NK-92 treated with Interleukin-12 subunit alpha and Interleukin-12 subunit beta, amount 100 ng/mL, for 24 hours (cell line): ENCODE results near the gene TEX101.
"Not testable (repeated sequence)": the region's sequence is repeated elsewhere in the genome, so short reads cannot be mapped to it uniquely, and the experiment has no call there.

ENCODE experiments used
- DNase-seq: peaks from one replicate; lab custom pipeline; 2025; lab: John Stamatoyannopoulos, UW

TEX101 gene

DNA sequence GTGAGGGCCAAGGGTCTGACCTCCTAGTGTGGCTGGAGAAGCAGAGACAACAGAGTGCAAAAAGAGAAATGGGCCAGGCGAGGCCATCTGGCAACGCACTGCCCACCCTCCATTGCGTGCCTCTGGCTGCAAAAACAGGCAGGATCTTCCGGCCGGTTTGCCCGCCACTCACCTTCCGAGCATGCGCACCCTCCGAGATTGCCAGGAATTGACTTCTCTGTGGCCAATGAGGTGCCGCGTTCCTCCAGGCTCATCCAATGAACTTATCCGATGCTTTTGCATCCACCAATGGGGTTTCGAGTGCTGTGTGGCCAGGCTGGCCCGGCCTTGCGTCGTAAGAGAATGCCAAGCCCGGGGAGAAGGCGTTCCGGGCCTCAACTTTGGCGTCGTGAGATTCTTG, at the start of gene TEX101:
Gene TEX101, plus strand, starts transcription at position 337 of the 400 bp plus-strand sequence. CDS start 1,030 bp downstream, outside the sequence.
- no peak for DNase-seq

- DNase-seq, result not testable (repeated sequence)
Measured at GRCh38 chr19:43365677-43366076, 49.0 kb upstream of the TEX101 start.

GRCh38 chr19:43367822-43368221, 46.9 kb upstream of the TEX101 start:
- no peak for DNase-seq

DNA sequence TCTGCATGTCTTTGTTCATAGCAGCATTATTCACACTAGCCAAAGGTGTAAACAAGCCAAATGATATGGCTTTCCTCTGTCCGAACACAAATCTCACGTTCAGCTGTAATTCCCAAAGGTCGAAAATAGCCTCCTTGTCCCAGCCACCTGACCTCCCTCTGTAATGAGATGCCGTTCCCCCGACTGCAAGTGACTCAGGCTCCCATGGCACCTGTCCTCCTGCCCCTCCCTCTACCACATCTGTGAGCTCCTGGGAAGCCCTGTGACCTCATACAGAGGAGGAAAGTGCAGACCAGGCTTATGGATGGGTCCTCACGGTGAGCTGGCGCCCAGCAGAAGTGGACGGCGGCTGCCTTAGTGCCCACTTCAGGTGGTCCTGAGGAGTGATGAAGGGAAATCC, 45.8 kb upstream of the TEX101 start:
- DNase-seq, result not testable (repeated sequence)

- no peak for DNase-seq
Measured at GRCh38 chr19:43371909-43372308, 42.8 kb upstream of the TEX101 start.

DNA sequence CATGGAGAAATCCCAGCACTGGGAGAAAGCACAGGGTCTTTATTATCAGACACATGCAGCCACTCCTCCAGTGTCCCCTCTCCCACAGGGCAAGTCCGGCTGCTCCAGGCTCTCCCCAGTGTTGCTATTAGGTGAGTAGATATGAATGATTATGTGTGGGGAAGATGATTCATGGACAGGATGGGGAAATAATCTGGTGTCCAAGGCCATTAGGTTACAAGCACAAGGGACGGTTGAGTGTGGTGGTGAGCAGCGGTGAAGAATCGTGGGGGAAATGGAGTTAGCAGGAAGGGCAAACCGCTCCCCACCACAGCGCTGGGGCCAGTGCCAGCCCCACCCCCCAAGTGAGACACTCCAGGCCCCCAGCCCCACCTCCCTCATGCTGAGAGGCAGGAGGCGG, 42.2 kb upstream of the TEX101 start:
- no peak for DNase-seq

DNA sequence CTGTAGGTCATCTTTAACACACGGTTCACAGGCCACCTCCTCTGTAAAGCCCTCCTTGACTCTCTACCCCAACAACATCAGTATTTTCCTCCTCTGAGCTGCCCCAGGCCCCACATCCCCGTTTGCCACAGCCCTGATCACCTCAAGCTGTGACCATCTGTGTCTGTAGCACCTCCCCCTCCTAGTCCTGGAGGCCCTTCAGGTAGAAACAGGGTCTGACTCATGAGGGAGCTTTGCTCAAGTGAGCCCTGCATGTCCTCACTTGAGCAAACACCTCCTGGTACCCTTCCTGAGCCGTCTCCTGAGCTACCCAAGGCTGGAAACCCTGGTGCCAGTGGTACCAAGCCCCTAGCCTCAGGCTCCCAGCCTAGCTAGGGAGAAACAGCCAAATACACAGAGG, 37.1 kb upstream of the TEX101 start:
- DNase-seq, result not testable (repeated sequence)

- no peak for DNase-seq
Measured at GRCh38 chr19:43380008-43380407, 34.7 kb upstream of the TEX101 start.

DNA sequence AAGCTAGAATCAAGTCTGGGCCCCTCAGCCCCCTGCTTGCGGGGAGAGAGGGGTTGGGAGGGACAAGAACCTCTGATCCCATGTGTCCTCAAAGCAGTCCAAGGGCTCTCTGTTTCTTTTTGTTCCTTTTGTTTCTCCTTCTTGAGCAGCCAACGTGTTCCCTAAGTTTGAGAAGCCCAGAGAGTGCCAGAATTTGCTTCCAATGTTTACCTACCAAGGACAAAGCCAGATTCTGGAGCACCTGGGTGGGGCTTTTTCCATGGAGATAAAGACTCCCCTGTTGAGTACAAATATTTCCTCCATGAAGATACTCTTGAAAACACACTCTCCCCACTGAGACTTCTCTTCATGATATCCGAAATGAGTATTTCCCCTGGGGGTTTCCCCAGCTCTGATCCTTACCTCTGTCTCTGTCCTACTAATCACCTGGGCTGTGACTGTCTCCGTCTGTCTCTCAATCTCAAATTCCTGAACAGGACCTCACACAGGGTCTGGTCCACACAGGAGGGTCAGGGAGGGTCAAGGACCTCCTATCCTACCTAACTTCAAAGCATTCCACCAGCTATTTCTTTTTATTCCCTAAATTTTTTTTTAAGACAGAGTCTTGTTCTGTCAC, 33.8 kb upstream of the TEX101 start:
- DNase-seq, result no peak

- DNase-seq, result not testable (repeated sequence)
Measured at GRCh38 chr19:43382586-43383216, 32.0 kb upstream of the TEX101 start.

DNA sequence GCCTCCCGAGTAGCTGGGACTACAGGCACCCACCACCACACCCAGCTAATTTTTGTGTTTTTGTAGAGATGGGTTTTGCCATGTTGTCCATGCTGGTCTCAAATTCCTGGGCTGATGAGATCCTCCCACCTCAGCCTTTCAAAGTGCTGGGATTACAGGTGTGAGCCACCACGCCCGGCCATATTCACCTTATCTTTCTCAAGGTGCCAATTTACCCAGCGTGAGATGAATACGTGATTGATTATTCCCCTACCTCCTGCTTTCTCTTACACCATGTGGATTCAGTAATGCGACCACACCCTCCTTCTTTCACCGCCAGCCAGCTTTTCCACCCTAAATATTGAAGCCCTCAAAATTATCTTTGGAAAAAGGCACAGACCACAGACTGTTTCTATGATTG, 31.4 kb upstream of the TEX101 start:
- not testable (repeated sequence) for DNase-seq

DNA sequence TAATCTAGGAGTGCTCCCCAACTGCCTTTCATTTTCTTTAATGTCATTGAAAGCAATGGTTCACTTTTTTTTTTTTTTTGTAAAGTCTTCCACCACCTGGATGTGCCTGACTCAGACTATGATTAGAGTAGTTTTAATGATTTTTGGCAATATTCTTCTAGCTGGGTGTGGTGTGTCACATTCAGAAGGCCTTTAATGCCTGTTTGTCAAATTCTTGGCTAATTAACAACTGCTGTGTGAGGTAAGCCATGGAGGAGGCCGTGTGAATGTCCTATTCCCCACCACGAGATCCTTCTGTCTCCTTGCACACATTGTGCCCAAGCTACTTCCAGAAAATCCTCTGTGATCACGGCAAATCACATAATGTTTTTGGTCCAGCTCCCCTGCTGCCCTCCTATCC, 30.9 kb upstream of the TEX101 start:
- DNase-seq, result not testable (repeated sequence)

GRCh38 chr19:43390903-43391551, 23.7 kb upstream of the TEX101 start:
- DNase-seq, result not testable (repeated sequence)

GRCh38 chr19:43391552-43391935, 23.1 kb upstream of the TEX101 start:
- DNase-seq, result not testable (repeated sequence)

DNA sequence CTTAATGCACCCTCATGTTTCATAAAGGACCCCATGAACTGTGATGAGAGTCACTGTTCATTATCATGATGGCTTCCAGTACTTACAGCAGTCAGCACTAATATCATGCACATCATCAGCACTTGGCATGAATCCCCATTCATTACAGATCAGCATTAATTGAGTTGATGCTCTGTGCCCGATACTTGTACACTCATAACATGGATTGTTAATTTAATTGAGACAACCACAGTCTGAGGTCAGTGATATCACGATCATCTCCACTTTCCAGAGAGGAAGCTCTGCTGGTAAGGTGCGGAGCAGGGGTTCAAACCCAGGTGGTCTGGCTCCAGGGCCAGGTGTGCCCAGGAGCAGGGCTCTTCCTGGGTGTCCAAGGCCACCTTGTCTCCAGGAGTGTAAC, 21.2 kb upstream of the TEX101 start:
- not testable (repeated sequence) for DNase-seq

GRCh38 chr19:43395561-43395960, 19.1 kb upstream of the TEX101 start:
- no peak for DNase-seq

DNA sequence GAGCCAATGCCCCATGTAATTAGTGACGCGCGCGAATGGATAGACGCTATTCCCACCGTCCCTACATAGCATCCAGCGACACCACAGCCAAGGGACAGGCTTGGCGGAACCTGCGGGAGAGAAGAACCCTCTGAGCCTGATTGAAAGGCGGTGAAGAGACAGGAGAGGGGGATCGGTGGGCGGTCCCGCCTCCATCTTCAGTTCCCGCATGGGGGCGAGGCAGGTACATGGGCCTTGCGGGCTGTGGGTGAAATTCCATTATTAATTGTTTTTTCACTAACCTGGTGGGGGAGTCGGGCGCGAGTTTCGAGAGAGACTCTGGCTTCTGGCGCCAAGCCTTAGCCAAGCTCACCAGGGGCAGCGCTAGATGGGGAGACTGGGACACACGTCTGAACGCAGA, 8.4 kb upstream of the TEX101 start:
- DNase-seq, result no peak

- no peak for DNase-seq
Measured at GRCh38 chr19:43407416-43408005, 7.2 kb upstream of the TEX101 start.

GRCh38 chr19:43408043-43408442, 6.6 kb upstream of the TEX101 start:
- DNase-seq, result no peak

GRCh38 chr19:43409415-43409814, 5.3 kb upstream of the TEX101 start:
- DNase-seq, result no peak

DNA sequence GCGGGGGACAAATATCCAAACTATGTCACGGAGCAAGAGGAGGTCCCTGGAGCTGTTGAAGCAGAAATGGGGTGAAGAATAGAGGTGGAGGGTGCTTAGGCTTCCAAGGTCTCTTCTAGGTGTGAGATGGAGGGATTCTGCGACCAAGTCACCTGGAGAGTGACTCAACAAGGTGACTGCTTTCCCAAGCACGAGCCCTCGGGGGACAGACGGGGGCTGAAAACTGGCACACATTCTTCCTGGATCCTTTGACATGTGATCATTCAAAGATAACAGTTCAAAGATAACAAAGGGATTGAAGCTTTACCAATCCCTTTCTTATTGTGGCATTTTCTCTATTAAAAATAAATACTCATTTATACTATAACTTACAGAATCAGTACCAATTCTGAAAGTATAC, 2.2 kb upstream of the TEX101 start:
- DNase-seq, result no peak

DNA sequence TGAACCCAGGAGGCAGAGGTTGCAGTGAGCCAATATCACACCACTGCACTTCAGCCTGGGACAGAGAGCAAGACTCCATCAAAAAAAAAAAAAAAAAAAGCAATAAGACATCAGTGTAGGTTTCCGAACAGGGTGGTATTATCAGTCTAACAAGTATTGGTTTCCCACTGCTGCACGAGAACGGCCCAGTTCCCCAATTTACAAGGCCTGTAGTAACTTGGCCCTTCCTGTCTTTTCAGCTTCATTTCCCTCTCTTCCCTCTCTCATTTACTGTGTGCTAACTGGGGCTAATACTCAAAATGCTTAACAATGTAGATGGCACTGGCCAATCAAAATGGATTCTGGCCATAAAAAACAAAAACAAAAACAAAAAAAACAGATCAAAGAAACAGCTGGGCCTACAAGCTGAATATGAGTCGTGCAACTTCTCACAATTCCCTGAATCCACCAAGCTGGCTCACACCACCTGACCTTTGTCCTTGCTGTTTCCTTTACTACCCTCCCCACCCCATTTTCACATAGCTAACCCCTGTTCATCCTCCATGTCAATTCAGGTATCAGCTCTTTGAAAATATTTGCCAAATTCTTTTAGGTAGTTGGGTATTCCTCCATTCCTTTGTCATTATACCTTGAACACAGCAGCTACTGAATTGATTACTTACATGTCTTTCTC, 2.4 kb downstream of the TEX101 start:
- DNase-seq, result no peak
